Uterus (tissue), 2 donors: ENCODE data around the gene MIDN.

Experiments used
- CTCF ChIP-seq, 4 experiments: fragments of 200-600 bp in 2 of 4; fragments of 450-650 bp in 2 of 4; sonication (generic) in 2 of 4; IDR thresholded peaks; one replicate each; pipeline ENCODE4 v1.5.1; 2016 to 2019; ENCODE audit warnings: antibody characterized with exemption in 4 of 4, mild to moderate bottlenecking in 2 of 4, moderate library complexity in 1 of 4
- POLR2A ChIP-seq, 2 donors: fragments of 450-650 bp; IDR thresholded peaks; one replicate each; pipeline ENCODE4 v1.6.1; 2016; ENCODE audit warnings: antibody characterized with exemption in 2 of 2, mild to moderate bottlenecking in 1 of 2, moderate library complexity in 1 of 2

- TF ChIP-seq POLR2A (IDR thresholded peaks at IDR 0.05) (no peak), CTCF (IDR thresholded peaks at IDR 0.05) (no peak)
Measured at GRCh38 chr19:1224047-1224825, 24.1 kb upstream of the MIDN start.
